T-cell (primary cell): ENCODE measurements around the gene TGM1. TPM values are rescaled to one million over a fixed set of nuclear protein-coding genes. Genes with fewer than 3 reads are reported as not detected.

Experiments
- ATAC-seq, 4 experiments: fragments of 200-7000 bp in 3 of 4; fragments of 150-1000 bp in 1 of 4; cut with Tn5 transposase; replicated peaks in 1 of 4; 1 replicate in 3 of 4; 2 replicates in 1 of 4; pipeline ENCODE4 v1.10.0; 2021; ENCODE audit warnings: moderate library complexity in 3 of 4, mild to moderate bottlenecking in 2 of 4, moderate number of reproducible peaks in 1 of 4
- CTCF ChIA-PET, 2 donors: fragments of 300-600 bp; sonication (Branson Sonifier 250); formaldehyde crosslinking; loops; one replicate each; lab custom pipeline; 2022; ENCODE audit warnings: antibody characterized with exemption in 2 of 2; lab: Charles Lee
- POLR2A ChIA-PET, 2 donors: fragments of 300-600 bp; sonication (Branson Sonifier 250); formaldehyde crosslinking; loops; one replicate each; lab custom pipeline; 2022; ENCODE audit warnings: antibody characterized with exemption in 2 of 2; lab: Charles Lee
- DNase-seq, 35 experiments: peaks; one replicate each; pipeline versions ENCODE4 v3.0.0 to v3.0.0-alpha.2; 2013 to 2023
- H3K27ac ChIP-seq: one replicate; pipeline ENCODE4 v1.5.1; 2013; ENCODE audit warnings: low read length
- H3K27me3 ChIP-seq, 2 experiments: replicated peaks in 1 of 2; 1 replicate in 1 of 2; 2 replicates in 1 of 2; pipeline versions ENCODE4 v1.6.1 to v1.7.0; 2013; ENCODE audit warnings: low read length in 1 of 2, mixed read lengths in 1 of 2; ENCODE audit not compliant: control insufficient read depth in 2 of 2, insufficient read depth in 2 of 2; ENCODE audit errors: extremely low read depth in 1 of 2
- H3K36me3 ChIP-seq, 2 donors: 1 replicate in 1 of 2; 2 replicates in 1 of 2; pipeline versions ENCODE4 v1.6.1 to v1.7.0; 2013; ENCODE audit warnings: low read length in 1 of 2; ENCODE audit not compliant: control insufficient read depth in 2 of 2, insufficient read depth in 1 of 2; ENCODE audit errors: extremely low read depth in 1 of 2
- H3K4me1 ChIP-seq, 2 experiments: 1 replicate in 1 of 2; 2 replicates in 1 of 2; pipeline versions ENCODE4 v1.6.1 to v1.7.0; 2013; ENCODE audit warnings: low read length in 2 of 2, mixed read lengths in 1 of 2; ENCODE audit not compliant: insufficient read depth in 2 of 2, control insufficient read depth in 1 of 2; ENCODE audit errors: extremely low read depth in 1 of 2
- H3K4me3 ChIP-seq, 2 donors: 1 replicate in 1 of 2; 2 replicates in 1 of 2; pipeline versions ENCODE4 v1.5.1 to v1.7.0; 2013; ENCODE audit warnings: mild to moderate bottlenecking in 2 of 2, low read length in 1 of 2, moderate library complexity in 1 of 2; ENCODE audit not compliant: control insufficient read depth in 1 of 2; ENCODE audit errors: extremely low read depth in 1 of 2
- H3K9me3 ChIP-seq: 2 replicates; pipeline ENCODE4 v1.7.0; 2013
- H3K27ac Mint-ChIP-seq, 2 donors: one replicate each; pipeline ENCODE4 v1.8.0; 2020 to 2021; ENCODE audit warnings: mild to moderate bottlenecking in 2 of 2, mixed read lengths in 2 of 2
- H3K27me3 Mint-ChIP-seq, 2 donors: one replicate each; pipeline ENCODE4 v1.8.0; 2021 to 2022; ENCODE audit warnings: mixed read lengths in 2 of 2
- H3K36me3 Mint-ChIP-seq: one replicate; pipeline ENCODE4 v1.8.0; 2021; ENCODE audit warnings: mixed read lengths
- H3K4me1 Mint-ChIP-seq, 3 donors: one replicate each; pipeline ENCODE4 v1.8.0; 2020 to 2022; ENCODE audit warnings: mixed read lengths in 3 of 3, mild to moderate bottlenecking in 1 of 3
- H3K4me3 Mint-ChIP-seq, 3 donors: one replicate each; pipeline ENCODE4 v1.8.0; 2020 to 2022; ENCODE audit warnings: mild to moderate bottlenecking in 3 of 3, mixed read lengths in 3 of 3, moderate library complexity in 3 of 3
- H3K9me3 Mint-ChIP-seq, 3 donors: one replicate each; pipeline ENCODE4 v1.8.0; 2020 to 2022; ENCODE audit warnings: mixed read lengths in 3 of 3
- WGBS: methylation state at CpG from one replicate; pipeline ENCODE4 v1.1.5; 2013; ENCODE audit warnings: missing lambda C conversion rate; ENCODE audit not compliant: insufficient coverage; 5-methylcytosine and 5-hydroxymethylcytosine counted together
- total RNA-seq, 35 experiments: library from RNA in 6 of 35; stranded (reverse) in 6 of 35; fragments of 120-200 nt in 1 of 35; gene quantifications; one replicate each; pipeline versions ENCODE4 v1.2.1 to v1.2.4 and lab custom pipeline; 2013 to 2026

The TGM1 gene
- total RNA-seq, 5 donors from 2014 or later (not counting 1 experiment from before 2014, with no cell fraction given), result 4.9 to 13.5 (median 9.4) TPM

- peaks cover 59 to 66% (median 66%) of the 10 kb centered on the region in 3 donors for H3K4me1 Mint-ChIP-seq
- peaks cover 27% of the 10 kb centered on the region for H3K36me3 Mint-ChIP-seq
These were observed 46.7 kb upstream of the TGM1 start, which contains the start of gene LTB4R2 for GRCh38 chr14:24309538-24310264. Gene LTB4R2, plus strand, starts transcription at chr14:24310140. Its CDS starts 525 bp downstream, at chr14:24310665.

GRCh38 chr14:24308342-24309124, 45.6 kb upstream of the TGM1 start:
- CTCF ChIA-PET, result interaction anchor here (0.6 to 4.5 kb wide), 24 partner anchors 8 to 167 kb away, joined by 3 to 25 read pairs (median 4); partner anchors contain the start of genes CBLN3 (in 1 of the 2), DHRS1 (in 1 of the 2), EMC9 (in 1 of the 2) and KHNYN (in 1 of the 2)
- H3K27me3 Mint-ChIP-seq, result no peaks in the 10 kb centered on the region
- POLR2A ChIA-PET, result interaction anchor here in 1 of 2 donors (0.6 to 1.7 kb wide), 5 partner anchors 9 to 80 kb away, joined by 3 to 8 read pairs (median 4); partner anchors contain the start of genes DHRS1, NOP9 and TINF2
- Histone ChIP-seq H3K27me3 (no peaks in the 10 kb centered on the region), H3K9me3 (no peaks in the 10 kb centered on the region), H3K27ac (peak overlapping the region; percentile 76), H3K36me3 (peaks cover 19 to 41% of the 10 kb centered on the region in 2 donors), H3K4me3 (no peak overlapping the region), H3K4me1 (peaks cover 27 to 54% of the 10 kb centered on the region in 2 experiments)
- ATAC-seq (no peak), DNase-seq (no peak)
- 100% methylated on average over 3 of the region's 7 CpGs for WGBS
- H3K9me3 Mint-ChIP-seq, result no peaks in the 10 kb centered on the region
- H3K36me3 Mint-ChIP-seq, result peaks cover 39% of the 10 kb centered on the region
- peak overlapping the region; percentile 79 to 87 for H3K27ac Mint-ChIP-seq
- H3K4me1 Mint-ChIP-seq, result peaks cover 48 to 55% (median 54%) of the 10 kb centered on the region in 3 donors
- peak overlapping the region in 2 of 3 donors; percentile 7 to 74 for H3K4me3 Mint-ChIP-seq

More at GRCh38 chr14:24309538-24310264, 46.7 kb upstream of the TGM1 start, which contains the start of gene LTB4R2:
- Histone ChIP-seq H3K9me3 (no peaks in the 10 kb centered on the region), H3K4me1 (peaks cover 38 to 66% of the 10 kb centered on the region in 2 experiments), H3K4me3 (peak within 1 kb of the TSS; percentile 61 to 64), H3K36me3 (peaks cover 10 to 30% of the 10 kb centered on the region in 2 donors), H3K27ac (peak within 1 kb of the TSS; percentile 76), H3K27me3 (no peaks in the 10 kb centered on the region)
- ChIA-PET POLR2A (interaction anchor here in 1 of 2 donors (1.7 kb wide), 1 partner anchor 67 kb away, joined by 5 read pairs; the partner anchor contains the start of gene TINF2), CTCF (interaction anchor here (0.7 to 4.5 kb wide), 15 partner anchors 8 to 148 kb away, joined by 3 to 25 read pairs (median 7); partner anchors contain the start of genes IRF9 (in 1 of the 2), MDP1 (in 1 of the 2), RABGGTA (in 1 of the 2) and TINF2 (in 1 of the 2))
- Mint-ChIP-seq H3K9me3 (no peaks in the 10 kb centered on the region), H3K4me3 (peak within 1 kb of the TSS; percentile 74 to 83 (median 77)), H3K27ac (peak within 1 kb of the TSS; percentile 87 to 94), H3K27me3 (no peaks in the 10 kb centered on the region)
- 100% methylated on average over 2 of the region's 5 CpGs for WGBS
- DNase-seq, result no peak
- no peak for ATAC-seq

- 64% methylated on average over 6 of the region's 6 CpGs for WGBS
- H3K4me1 ChIP-seq, result peaks cover 21 to 47% of the 10 kb centered on the region in 2 experiments
- POLR2A ChIA-PET, result interaction anchor here in 1 of 2 donors (0.6 to 1.7 kb wide), 3 partner anchors 8 to 65 kb away, joined by 3 to 5 read pairs (median 4); partner anchors contain the start of genes DHRS1, NOP9 and TINF2
- no peaks in the 10 kb centered on the region for H3K27me3 Mint-ChIP-seq
- H3K27ac Mint-ChIP-seq, result peak within 1 kb of the TSS; percentile 79 to 87
- no peaks in the 10 kb centered on the region for H3K27me3 ChIP-seq
- ATAC-seq, result no peak
- no peaks in the 10 kb centered on the region for H3K9me3 Mint-ChIP-seq
- H3K4me3 ChIP-seq, result no peak within 1 kb of the TSS
- CTCF ChIA-PET, result interaction anchor here (0.6 to 4.5 kb wide), 29 partner anchors 8 to 226 kb away, joined by 3 to 25 read pairs (median 4); partner anchors contain the start of genes CBLN3 (in 1 of the 2), DHRS1 (in 1 of the 2), EMC9 (in 1 of the 2) and KHNYN (in 1 of the 2)
- no peaks in the 10 kb centered on the region for H3K9me3 ChIP-seq
- peak in 32 of 35 experiments; percentile 26 to 80 (median 44) for DNase-seq
- H3K27ac ChIP-seq, result peak within 1 kb of the TSS; percentile 20
- H3K36me3 Mint-ChIP-seq, result peaks cover 46% of the 10 kb centered on the region
- H3K4me3 Mint-ChIP-seq, result peak within 1 kb of the TSS in 2 of 3 donors; percentile 7 to 74
- H3K4me1 Mint-ChIP-seq, result peaks cover 40 to 47% (median 46%) of the 10 kb centered on the region in 3 donors
- peaks cover 23 to 49% of the 10 kb centered on the region in 2 donors for H3K36me3 ChIP-seq
These were observed 44.8 kb upstream of the TGM1 start, which contains the start of gene CIDEB for GRCh38 chr14:24307575-24308341. Gene CIDEB, minus strand, starts transcription at chr14:24307977. Its CDS starts 119 bp downstream, at chr14:24307858.

GRCh38 chr14:24307156-24307574, 44.2 kb upstream of the TGM1 start:
- H3K4me1 ChIP-seq, result peaks cover 15 to 41% of the 10 kb centered on the region in 2 experiments
- H3K27ac ChIP-seq, result no peak overlapping the region
- no peaks in the 10 kb centered on the region for H3K9me3 ChIP-seq
- no peaks in the 10 kb centered on the region for H3K27me3 ChIP-seq
- no peak overlapping the region for H3K4me3 ChIP-seq
- Mint-ChIP-seq H3K9me3 (no peaks in the 10 kb centered on the region), H3K27me3 (no peaks in the 10 kb centered on the region), H3K4me3 (no peak overlapping the region), H3K27ac (no peak overlapping the region), H3K4me1 (peaks cover 34 to 42% (median 41%) of the 10 kb centered on the region in 3 donors), H3K36me3 (peaks cover 51% of the 10 kb centered on the region)
- DNase-seq (no peak), ATAC-seq (no peak)
- POLR2A ChIA-PET, result no interaction called here
- 92% methylated on average over 10 of the region's 11 CpGs for WGBS
- peaks cover 27 to 55% of the 10 kb centered on the region in 2 donors for H3K36me3 ChIP-seq
- CTCF ChIA-PET, result interaction anchor here (0.6 to 4.5 kb wide), 10 partner anchors 10 to 226 kb away, joined by 3 to 18 read pairs (median 4); partner anchors contain the start of gene TINF2 (in 1 of the 2)

- WGBS, result 100% methylated on average over 6 of the region's 11 CpGs
- ChIA-PET CTCF (no interaction called here), POLR2A (no interaction called here)
- Histone ChIP-seq H3K36me3 (peaks cover 30 to 69% of the 10 kb centered on the region in 2 donors), H3K9me3 (no peaks in the 10 kb centered on the region), H3K4me1 (peaks cover 13 to 29% of the 10 kb centered on the region in 2 experiments), H3K4me3 (no peak overlapping the region), H3K27me3 (no peaks in the 10 kb centered on the region), H3K27ac (no peak overlapping the region)
- no peak for DNase-seq
- Mint-ChIP-seq H3K4me1 (peaks cover 34 to 48% (median 38%) of the 10 kb centered on the region in 3 donors), H3K4me3 (no peak overlapping the region), H3K27me3 (no peaks in the 10 kb centered on the region), H3K27ac (no peak overlapping the region), H3K9me3 (no peaks in the 10 kb centered on the region), H3K36me3 (peaks cover 59% of the 10 kb centered on the region)
- ATAC-seq, result no peak
These were observed 41.0 kb upstream of the TGM1 start for GRCh38 chr14:24304019-24304387.
